C4-2B (cell line): ENCODE results near the gene TUBGCP6.

Source experiments
- CTCF ChIP-seq: fragments of 450-650 bp; conservative IDR thresholded peaks from 2 replicates; pipeline ENCODE4 v1.5.1; 2017; ENCODE audit warnings: mild to moderate bottlenecking
- ZFX ChIP-seq: fragments of 450-650 bp; IDR thresholded peaks from 2 replicates; pipeline ENCODE4 v1.6.1; 2017

- TF ChIP-seq CTCF (no peak), ZFX (no peak)
Measured at GRCh38 chr22:50251477-50252081, 6.8 kb upstream of the TUBGCP6 start.
